ENCODE results near the gene RPS6KA3. TPM values are rescaled to one million over a fixed set of nuclear protein-coding genes. Genes with fewer than 3 reads are reported as not detected.

Gene RPS6KA3
- total RNA-seq, 1 experiment from 2014 or later = 63.4 TPM

DNA sequence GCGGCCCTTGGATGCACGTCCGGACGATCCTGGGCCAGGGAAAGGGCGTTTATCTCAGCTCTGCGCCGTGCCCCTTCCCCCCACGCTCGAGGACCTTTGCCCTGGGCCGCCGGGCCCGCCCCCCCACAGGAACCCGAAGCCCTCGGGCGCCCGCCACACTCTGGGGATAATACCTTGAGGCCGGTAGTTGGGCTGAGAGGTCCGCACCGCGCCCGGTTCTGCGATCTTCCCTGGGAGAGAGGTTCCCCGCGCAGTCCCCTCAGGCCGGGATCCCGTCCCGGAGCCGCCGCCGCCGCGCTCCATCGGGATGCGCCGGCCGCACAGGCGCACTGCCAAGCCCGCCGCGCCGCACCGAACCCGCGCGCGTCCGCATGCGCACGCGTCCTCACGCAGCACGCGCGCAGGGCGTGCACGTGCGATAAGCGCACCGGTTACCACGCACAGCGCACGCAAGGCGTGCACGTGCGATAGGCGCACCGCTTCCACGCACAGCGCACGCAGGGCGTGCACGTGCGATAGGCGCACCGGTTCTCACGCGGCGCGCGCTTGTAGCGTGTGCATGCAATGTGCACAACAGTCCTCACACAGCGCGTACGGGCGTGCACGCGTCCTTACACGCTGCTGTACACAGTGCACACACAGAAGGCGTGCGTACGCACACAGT lies 150.0 kb downstream of the RPS6KA3 start, which contains the start of gene MAP7D2:
Gene MAP7D2, minus strand, starts transcription at position 331 of the 664 bp plus-strand sequence. Its CDS starts 28 bp downstream, at position 303.
- H3K36me3 Mint-ChIP-seq (ENCODE audit: insufficient read depth, unreplicated experiment) = peaks cover 12% of the 10 kb centered on the region
- CTCF ChIA-PET = no interaction called here
- BruUV-seq (replicated peaks) = no TSS peak
- H3K9me3 Mint-ChIP-seq (ENCODE audit: low read depth, unreplicated experiment) = no peaks in the 10 kb centered on the region
- H3K27ac Mint-ChIP-seq (ENCODE audit: unreplicated experiment) = no peak within 1 kb of the TSS
- DNase-seq = peak; percentile 11
- H3K4me3 Mint-ChIP-seq (ENCODE audit: low read depth, unreplicated experiment) = peak within 1 kb of the TSS; percentile 73
- H3K27me3 Mint-ChIP-seq (ENCODE audit: unreplicated experiment) = no peaks in the 10 kb centered on the region
- TF ChIP-seq, protein P1, sequence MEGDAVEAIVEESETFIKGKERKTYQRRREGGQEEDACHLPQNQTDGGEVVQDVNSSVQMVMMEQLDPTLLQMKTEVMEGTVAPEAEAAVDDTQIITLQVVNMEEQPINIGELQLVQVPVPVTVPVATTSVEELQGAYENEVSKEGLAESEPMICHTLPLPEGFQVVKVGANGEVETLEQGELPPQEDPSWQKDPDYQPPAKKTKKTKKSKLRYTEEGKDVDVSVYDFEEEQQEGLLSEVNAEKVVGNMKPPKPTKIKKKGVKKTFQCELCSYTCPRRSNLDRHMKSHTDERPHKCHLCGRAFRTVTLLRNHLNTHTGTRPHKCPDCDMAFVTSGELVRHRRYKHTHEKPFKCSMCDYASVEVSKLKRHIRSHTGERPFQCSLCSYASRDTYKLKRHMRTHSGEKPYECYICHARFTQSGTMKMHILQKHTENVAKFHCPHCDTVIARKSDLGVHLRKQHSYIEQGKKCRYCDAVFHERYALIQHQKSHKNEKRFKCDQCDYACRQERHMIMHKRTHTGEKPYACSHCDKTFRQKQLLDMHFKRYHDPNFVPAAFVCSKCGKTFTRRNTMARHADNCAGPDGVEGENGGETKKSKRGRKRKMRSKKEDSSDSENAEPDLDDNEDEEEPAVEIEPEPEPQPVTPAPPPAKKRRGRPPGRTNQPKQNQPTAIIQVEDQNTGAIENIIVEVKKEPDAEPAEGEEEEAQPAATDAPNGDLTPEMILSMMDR (IDR thresholded peaks at IDR 0.05; ENCODE audit: unreplicated experiment) = no peak
- intact Hi-C loops (cut with micrococcal nuclease; ENCODE audit: unreplicated experiment) = loop anchor here (5.0 kb wide), 1 partner anchor 209 kb away; no protein-coding TSS in a partner anchor
- H3K4me1 Mint-ChIP-seq (ENCODE audit: low read depth, unreplicated experiment) = peaks cover 25% of the 10 kb centered on the region

DNA sequence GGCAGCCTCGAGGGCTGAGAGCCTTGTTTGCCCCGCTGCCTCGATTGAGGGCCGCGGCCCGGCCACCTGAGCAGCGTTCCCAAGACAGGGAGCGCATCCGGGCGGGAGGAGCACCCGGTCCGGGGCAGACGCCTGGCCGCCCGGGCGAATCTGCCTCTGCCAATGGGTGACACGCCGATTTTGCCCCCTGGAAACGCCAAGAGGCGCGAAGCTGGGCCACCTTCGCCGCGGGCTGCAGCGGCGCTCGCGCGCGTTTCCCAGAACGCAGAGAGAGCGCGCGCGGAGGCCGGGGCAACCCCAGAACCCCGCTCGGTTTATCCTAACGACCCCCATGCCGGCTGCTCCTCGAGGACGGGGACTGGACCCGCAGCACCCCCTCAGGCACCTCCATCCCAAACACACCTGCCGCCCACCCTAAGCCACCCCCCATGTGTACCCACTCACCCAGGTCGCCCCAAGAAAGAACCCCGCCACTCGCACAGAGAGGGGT lies 150.6 kb downstream of the RPS6KA3 start:
- DNase-seq = peak; percentile 13
- no TSS peak for BruUV-seq (replicated peaks)
- Mint-ChIP-seq H3K4me1 (ENCODE audit: low read depth, unreplicated experiment) (peaks cover 25% of the 10 kb centered on the region), H3K4me3 (ENCODE audit: low read depth, unreplicated experiment) (peak overlapping the region; percentile 73), H3K36me3 (ENCODE audit: insufficient read depth, unreplicated experiment) (peaks cover 12% of the 10 kb centered on the region), H3K27me3 (ENCODE audit: unreplicated experiment) (no peaks in the 10 kb centered on the region), H3K9me3 (ENCODE audit: low read depth, unreplicated experiment) (no peaks in the 10 kb centered on the region), H3K27ac (ENCODE audit: unreplicated experiment) (no peak overlapping the region)
- TF ChIP-seq, protein P1 (IDR thresholded peaks at IDR 0.05; ENCODE audit: unreplicated experiment) = no peak
- intact Hi-C loops (cut with micrococcal nuclease; ENCODE audit: unreplicated experiment) = loop anchor here (5.0 kb wide), 1 partner anchor 209 kb away; no protein-coding TSS in a partner anchor
- CTCF ChIA-PET = no interaction called here

DNA sequence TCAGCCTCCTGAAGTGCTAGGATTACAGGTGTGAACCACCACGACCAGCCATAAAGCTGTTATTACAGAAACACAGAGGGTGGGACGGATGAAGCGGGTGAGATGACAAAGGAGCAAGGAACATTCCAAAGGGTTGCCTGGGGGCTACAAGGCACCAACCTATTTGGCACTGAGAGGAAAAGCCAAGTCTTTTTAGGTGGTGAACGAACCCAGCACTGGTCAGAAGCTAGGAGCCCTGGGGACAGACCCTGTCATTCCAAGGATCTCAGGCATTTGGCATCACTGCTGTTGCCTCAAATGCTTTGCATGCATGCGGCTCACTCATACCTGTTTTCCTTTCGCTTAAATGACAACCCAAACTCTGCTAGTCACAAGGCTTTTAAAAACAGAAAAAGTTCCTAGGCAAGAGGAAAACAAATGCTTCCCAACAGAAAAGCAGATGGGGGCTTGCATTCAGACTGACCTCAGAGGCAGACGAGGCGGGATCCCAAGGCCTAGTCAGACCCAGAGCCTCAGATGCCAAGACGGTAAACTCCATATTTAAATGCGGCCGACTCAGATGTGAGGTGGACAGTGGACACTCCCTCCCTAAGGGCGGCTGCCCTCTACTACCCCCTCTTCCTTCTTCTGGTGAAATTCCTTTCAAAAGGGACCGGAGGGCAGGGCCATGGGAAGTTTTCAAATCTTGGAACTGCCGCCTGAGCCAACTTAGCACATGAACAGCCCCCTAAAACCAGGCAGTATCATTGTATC lies 154.5 kb downstream of the RPS6KA3 start:
- TF ChIP-seq, protein P1 (IDR thresholded peaks at IDR 0.05; ENCODE audit: unreplicated experiment) = no peak
- no peaks in the 10 kb centered on the region for H3K9me3 Mint-ChIP-seq (ENCODE audit: low read depth, unreplicated experiment)
- intact Hi-C loops (cut with micrococcal nuclease; ENCODE audit: unreplicated experiment) = no loop called here
- no TSS peak for BruUV-seq (replicated peaks)
- H3K4me1 Mint-ChIP-seq (ENCODE audit: low read depth, unreplicated experiment) = peaks cover 8% of the 10 kb centered on the region
- H3K36me3 Mint-ChIP-seq (ENCODE audit: insufficient read depth, unreplicated experiment) = peaks cover 7% of the 10 kb centered on the region
- H3K27me3 Mint-ChIP-seq (ENCODE audit: unreplicated experiment) = no peaks in the 10 kb centered on the region
- H3K4me3 Mint-ChIP-seq (ENCODE audit: low read depth, unreplicated experiment) = no peak overlapping the region
- no peak overlapping the region for H3K27ac Mint-ChIP-seq (ENCODE audit: unreplicated experiment)
- CTCF ChIA-PET = no interaction called here
- DNase-seq = no peak

DNA sequence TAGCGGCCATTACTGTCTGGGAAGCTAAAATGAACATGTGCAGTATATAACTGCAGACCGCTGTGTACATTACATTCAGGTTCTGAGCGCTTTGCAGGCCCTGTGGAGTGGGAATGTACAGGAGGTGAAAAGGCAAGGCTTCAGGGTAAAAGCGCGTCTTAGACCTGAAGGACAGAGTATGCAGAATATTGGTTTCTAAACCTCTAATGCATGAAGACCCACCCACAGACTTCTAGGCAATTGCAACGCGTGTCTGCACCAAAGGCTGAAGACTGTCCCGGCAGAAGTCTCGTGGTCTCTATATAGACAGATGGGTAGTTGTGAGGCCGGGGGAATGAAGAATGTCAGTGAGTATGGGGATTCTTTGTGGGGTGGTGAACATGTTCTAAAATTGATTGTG lies 155.4 kb downstream of the RPS6KA3 start:
- BruUV-seq (replicated peaks) = no TSS peak

More for the DNA sequence above, 155.4 kb downstream of the RPS6KA3 start:
- Mint-ChIP-seq H3K36me3 (ENCODE audit: insufficient read depth, unreplicated experiment) (peaks cover 5% of the 10 kb centered on the region), H3K27ac (ENCODE audit: unreplicated experiment) (no peak overlapping the region), H3K27me3 (ENCODE audit: unreplicated experiment) (no peaks in the 10 kb centered on the region), H3K4me3 (ENCODE audit: low read depth, unreplicated experiment) (no peak overlapping the region), H3K9me3 (ENCODE audit: low read depth, unreplicated experiment) (no peaks in the 10 kb centered on the region), H3K4me1 (ENCODE audit: low read depth, unreplicated experiment) (peaks cover 8% of the 10 kb centered on the region)
- TF ChIP-seq, protein P1 (IDR thresholded peaks at IDR 0.05; ENCODE audit: unreplicated experiment) = no peak
- CTCF ChIA-PET = no interaction called here
- intact Hi-C loops (cut with micrococcal nuclease; ENCODE audit: unreplicated experiment) = no loop called here
- no peak for DNase-seq

Measured in Calu3 (cell line).